RWPE1 (cell line): ENCODE data around the gene WWOX.

ENCODE experiments used
- CTCF ChIA-PET: fragments of 350-600 bp; sonication (Branson Sonifier 250); formaldehyde crosslinking; extraction: SDS; loops from one replicate; lab custom pipeline; 2021; lab: Yijun Ruan, JAX
- POLR2A ChIA-PET: fragments of 400-600 bp; formaldehyde crosslinking; extraction: SDS; loops from one replicate; lab custom pipeline; 2020; ENCODE audit warnings: antibody characterized with exemption; ENCODE audit not compliant: low non-redundant PET; lab: Yijun Ruan, JAX
- DNase-seq: peaks from one replicate; pipeline ENCODE4 v3.0.0; 2012; ENCODE audit warnings: low spot score
- H3K27ac ChIP-seq: fragments of 450-650 bp; 2 replicates; pipeline ENCODE4 v1.5.1; 2017
- TF ChIP-seq, protein P1 (sequence below): fragments of 450-650 bp; conservative IDR thresholded peaks from 2 replicates; pipeline ENCODE4 v1.5.1; 2017; ENCODE audit warnings: low read depth, mild to moderate bottlenecking

Gene WWOX

DNA sequence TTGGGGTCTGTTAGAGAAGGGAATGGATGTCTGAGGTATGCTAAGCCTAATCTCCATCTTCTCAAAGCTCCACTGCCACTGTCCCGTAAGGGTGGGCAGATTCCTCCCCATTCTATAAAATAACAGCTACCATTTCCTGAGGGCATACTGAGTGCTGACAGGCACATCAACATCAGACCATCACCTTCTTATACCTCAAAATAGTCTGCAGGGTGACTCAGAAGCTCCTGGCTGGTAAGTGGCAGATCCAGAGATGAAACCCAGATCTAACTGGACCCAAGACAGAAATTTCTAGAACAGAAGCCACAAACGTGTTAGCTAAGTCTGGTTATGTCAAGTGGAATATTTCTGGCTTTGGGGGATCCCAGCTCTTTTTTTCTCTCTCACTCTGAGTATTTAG, 548.0 kb downstream of the WWOX start:
- ChIA-PET CTCF (interaction anchor here (0.5 kb wide), 1 partner anchor 940 kb away, joined by 6 read pairs; no protein-coding TSS in a partner anchor), POLR2A (no interaction called here)
- TF ChIP-seq, protein P1, sequence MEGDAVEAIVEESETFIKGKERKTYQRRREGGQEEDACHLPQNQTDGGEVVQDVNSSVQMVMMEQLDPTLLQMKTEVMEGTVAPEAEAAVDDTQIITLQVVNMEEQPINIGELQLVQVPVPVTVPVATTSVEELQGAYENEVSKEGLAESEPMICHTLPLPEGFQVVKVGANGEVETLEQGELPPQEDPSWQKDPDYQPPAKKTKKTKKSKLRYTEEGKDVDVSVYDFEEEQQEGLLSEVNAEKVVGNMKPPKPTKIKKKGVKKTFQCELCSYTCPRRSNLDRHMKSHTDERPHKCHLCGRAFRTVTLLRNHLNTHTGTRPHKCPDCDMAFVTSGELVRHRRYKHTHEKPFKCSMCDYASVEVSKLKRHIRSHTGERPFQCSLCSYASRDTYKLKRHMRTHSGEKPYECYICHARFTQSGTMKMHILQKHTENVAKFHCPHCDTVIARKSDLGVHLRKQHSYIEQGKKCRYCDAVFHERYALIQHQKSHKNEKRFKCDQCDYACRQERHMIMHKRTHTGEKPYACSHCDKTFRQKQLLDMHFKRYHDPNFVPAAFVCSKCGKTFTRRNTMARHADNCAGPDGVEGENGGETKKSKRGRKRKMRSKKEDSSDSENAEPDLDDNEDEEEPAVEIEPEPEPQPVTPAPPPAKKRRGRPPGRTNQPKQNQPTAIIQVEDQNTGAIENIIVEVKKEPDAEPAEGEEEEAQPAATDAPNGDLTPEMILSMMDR = no peak
- no peak overlapping the region for H3K27ac ChIP-seq
- no peak for DNase-seq

GRCh38 chr16:78648517-78648916, 549.1 kb downstream of the WWOX start:
- POLR2A ChIA-PET = no interaction called here
- CTCF ChIA-PET = no interaction called here
- no peak for DNase-seq
- no peak overlapping the region for H3K27ac ChIP-seq
- TF ChIP-seq, protein P1 = no peak

- ChIA-PET POLR2A (no interaction called here), CTCF (no interaction called here)
- TF ChIP-seq, protein P1 = no peak
- no peak overlapping the region for H3K27ac ChIP-seq
- no peak for DNase-seq
These were observed 551.1 kb downstream of the WWOX start for GRCh38 chr16:78650339-78651074.

- no peak for DNase-seq
- TF ChIP-seq, protein P1 = no peak
- CTCF ChIA-PET = no interaction called here
- H3K27ac ChIP-seq = no peak overlapping the region
- POLR2A ChIA-PET = no interaction called here
These were observed 555.5 kb downstream of the WWOX start for GRCh38 chr16:78654929-78655328.

DNA sequence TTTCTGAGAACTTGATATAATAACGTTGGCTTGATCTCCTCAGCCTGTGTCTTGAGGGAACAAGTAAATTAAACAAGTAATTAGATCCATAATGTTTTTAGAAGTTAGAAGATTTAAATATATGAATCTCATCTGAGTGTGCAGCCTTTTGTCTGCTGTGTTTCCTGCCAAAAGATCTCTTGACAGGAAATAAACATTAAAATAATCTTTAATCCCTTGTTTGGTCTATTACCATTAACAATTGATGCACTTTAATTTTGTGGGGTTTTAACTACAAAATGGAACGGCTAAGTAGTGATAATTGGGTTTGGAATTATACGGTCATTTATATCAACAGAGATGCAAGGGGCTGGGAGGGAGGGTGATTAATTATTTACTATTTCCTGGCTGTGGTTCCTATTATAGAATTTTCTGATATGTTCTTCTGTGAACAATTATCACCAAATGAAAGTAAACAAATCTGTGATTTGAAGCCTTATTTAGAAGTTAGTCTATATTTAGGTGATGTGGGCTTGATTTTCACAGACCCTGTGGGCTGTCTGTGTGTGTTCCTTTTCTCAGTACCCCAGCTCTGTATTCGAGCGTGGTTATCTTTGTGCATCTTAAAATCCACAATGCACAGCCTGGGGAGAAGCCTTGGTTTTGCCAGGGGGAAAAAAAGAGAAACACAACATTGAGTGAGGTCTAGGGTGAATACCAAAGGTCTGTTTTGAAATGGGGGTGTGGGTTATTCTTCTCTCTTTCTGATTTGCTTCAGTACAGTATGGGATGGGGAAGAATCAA, 556.1 kb downstream of the WWOX start:
- DNase-seq = no peak
- no peak overlapping the region for H3K27ac ChIP-seq
- ChIA-PET POLR2A (no interaction called here), CTCF (no interaction called here)
- TF ChIP-seq, protein P1 = no peak

DNA sequence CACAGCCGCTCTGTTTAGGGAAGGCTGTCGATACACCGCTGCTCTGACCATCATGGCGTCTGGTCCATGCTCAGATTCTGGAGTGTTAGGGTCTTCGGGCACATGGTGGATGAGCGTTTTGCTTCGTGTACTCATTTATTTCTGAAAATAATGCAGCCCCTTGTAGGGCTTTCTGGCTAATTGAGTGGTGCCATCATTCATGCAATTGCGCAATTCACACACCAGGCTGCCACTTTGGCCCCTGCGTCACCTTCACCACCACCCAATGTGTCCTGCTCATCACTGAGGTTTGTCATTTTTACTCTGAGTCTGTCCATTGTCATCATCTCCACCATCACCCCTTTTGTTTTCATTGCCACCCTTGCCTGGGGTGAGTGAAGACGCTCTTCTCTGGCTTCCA, 557.4 kb downstream of the WWOX start:
- ChIA-PET POLR2A (no interaction called here), CTCF (no interaction called here)
- TF ChIP-seq, protein P1 = no peak
- H3K27ac ChIP-seq = no peak overlapping the region
- DNase-seq = no peak
